H54 (cell line): ENCODE results near the gene FHOD3.
"Not testable (repeated sequence)": the region's sequence is repeated elsewhere in the genome, so short reads cannot be mapped to it uniquely, and the experiment has no call there.

Experiments used
- DNase-seq: peaks from one replicate; pipeline ENCODE4 v3.0.0; 2011; ENCODE audit warnings: low spot score, mixed read lengths; ENCODE audit not compliant: insufficient read length
- FAIRE-seq: peaks from 3 replicates; lab custom pipeline; 2011; peaks lifted over from hg19 to GRCh38; lab: Jason Lieb, UNC
- POLR2A ChIP-seq: IDR thresholded peaks from 2 replicates; pipeline ENCODE4 v1.6.1; 2011; ENCODE audit warnings: low read depth, mild to moderate bottlenecking, low read length

Gene FHOD3

DNA sequence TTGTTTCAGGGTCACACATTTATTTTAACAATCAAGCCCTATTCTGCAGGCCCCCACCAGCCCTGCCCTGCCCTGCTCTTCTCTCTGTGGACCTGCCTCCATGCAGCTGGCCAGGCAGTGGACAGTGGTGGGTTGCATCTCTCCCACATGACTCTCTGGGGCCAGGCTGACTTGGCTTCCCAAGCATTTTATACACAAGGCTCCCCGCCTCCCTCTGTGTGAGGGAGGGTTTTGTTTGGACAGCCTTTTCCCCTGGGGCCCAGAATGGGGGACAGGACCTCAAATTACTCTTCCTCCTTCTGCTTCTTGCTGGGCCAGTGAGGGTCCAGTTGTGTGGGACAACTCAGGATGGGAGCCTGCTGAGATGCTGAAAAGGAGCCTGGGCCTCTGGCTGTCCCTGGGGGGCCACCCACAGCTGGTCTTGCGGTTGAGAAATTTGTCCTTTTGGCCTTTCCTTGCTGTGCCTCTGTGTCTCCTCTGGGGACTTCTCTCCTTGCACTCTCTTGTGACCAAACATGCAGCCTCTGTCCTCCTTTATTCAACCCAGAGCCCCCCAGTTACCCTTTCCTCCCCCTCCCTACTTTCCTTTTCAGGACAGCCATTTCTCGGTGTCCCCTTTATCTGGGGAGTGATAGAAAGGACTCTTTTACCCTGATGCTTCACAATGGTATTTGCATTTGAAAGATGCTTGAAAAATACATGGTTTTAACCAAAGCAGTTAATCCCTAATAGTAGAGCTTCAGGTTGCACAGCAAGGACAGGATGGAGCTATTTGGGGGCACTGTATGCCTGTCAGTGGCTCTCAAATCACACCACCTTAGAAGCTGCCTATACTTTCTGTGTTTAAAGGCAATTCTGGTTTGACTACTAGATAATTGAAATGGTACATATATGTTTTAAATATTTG lies 151.1 kb downstream of the FHOD3 start:
- FAIRE-seq = no peak
- no peak for DNase-seq
- TF ChIP-seq POLR2A = no peak

DNA sequence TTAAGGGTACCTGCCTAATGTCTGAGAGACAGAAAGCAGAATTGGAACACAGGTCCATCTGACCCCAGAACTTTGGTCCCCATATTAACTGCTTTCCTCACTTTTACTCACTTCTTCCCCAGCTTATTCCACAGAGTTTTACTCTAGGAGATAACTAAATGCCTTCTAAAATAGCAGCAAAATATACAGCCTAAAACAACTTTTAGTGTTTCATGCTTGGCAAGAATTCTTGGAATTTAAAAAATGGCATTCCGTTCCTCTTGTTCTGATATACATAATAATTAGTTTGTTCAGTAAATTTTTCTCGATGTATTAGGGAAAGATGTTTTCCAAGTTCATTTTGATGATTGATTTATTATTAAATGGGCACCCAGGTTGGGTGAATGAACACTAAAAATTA lies 151.9 kb downstream of the FHOD3 start:
- no peak for TF ChIP-seq POLR2A
- no peak for DNase-seq
- FAIRE-seq = no peak

GRCh38 chr18:36450264-36450663 lies 152.8 kb downstream of the FHOD3 start:
- no peak for FAIRE-seq
- no peak for DNase-seq
- TF ChIP-seq POLR2A = no peak

DNA sequence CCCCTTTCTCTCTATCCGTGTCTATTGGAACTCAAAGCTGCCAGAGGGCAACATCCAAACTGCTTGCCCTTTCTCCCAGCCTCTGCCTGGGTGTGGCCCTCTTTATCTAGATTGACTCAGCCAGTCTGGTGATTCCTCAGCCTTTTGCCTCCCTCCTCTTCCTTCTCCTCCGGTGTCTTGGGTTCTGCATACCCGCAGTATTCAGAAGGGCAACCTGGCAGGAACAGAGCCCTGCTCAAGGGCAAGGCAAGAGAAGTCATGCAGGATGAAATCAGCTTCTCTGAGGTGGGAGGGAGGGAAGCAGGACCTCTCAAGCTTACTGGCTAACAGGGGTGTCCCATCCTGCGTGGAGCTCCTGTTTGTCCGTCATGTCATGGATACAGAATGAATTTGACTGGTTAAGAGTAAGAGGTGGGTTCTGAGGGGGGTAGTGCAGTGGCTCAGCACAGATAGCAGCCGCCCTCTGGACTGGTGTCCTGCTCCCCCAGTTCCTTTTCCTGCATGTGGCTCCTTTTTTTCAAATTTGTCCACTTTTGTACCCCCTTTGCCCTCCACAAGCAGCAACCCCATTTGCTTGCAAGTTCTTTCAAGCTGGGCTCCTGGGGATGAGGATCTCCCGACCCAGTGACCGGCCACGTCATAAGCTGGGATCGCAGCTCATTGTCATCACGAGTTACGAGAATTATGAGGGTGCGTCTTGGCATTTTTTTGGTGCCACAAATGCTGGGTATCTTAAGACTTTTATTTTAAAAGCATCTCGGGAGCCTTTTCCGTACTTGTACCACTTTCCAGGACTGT lies 154.1 kb downstream of the FHOD3 start:
- no peak for TF ChIP-seq POLR2A
- DNase-seq (peak; percentile 15), FAIRE-seq (peak; percentile 61)

DNA sequence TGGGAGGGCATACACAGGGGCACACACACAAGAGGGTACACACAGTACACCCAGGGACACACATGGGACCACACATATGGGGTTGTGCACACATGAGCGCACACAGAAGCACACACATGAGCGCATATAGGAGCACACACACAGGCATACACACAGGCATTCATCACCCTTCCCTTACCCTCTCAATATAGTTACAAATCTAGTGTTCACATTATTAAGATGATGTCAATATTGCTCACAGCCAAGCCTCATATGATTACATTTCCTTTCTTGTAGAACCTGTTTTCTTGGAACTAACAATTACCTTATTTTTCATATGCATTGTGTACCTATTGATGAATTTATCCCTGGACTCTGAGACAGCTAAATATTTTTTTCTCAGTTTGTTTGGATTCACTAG lies 156.7 kb downstream of the FHOD3 start:
- TF ChIP-seq POLR2A = no peak
- FAIRE-seq = no peak
- DNase-seq = no peak

DNA sequence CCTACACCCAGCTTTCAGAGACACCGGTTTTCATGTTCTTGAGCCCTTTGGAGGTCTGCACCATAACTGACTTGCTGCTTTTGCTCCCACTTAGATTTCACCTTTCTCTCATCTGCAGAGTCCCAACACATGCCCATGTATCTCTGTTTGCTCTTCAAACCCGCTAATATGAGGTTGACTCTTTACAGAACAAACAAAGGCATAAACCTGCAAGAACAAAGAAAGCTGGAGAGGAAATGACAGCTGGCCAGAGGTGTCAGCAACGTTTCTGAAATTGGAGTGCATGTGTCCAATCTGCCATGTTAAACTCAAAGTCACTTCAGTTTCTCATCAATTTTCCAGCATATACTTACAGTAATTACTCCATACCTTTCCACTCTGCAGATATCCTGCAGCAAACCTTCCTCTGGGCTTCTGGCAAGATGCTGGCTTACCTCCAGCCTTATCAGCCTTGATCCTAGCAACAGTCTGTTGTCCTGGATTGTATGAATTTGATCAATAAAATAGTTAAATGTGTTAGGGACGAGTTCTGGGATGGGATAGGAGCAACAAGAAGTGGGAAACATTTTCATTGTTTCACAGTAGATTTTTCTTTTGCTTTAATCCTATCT lies 157.4 kb downstream of the FHOD3 start:
- no peak for TF ChIP-seq POLR2A
- FAIRE-seq (no peak), DNase-seq (no peak)

- FAIRE-seq (no peak), DNase-seq (no peak)
- TF ChIP-seq POLR2A = no peak
Observed at GRCh38 chr18:36455931-36456330, 158.4 kb downstream of the FHOD3 start.

- TF ChIP-seq POLR2A = no peak
- FAIRE-seq (no peak), DNase-seq (no peak)
Observed at GRCh38 chr18:36456622-36457021, 159.1 kb downstream of the FHOD3 start.

DNA sequence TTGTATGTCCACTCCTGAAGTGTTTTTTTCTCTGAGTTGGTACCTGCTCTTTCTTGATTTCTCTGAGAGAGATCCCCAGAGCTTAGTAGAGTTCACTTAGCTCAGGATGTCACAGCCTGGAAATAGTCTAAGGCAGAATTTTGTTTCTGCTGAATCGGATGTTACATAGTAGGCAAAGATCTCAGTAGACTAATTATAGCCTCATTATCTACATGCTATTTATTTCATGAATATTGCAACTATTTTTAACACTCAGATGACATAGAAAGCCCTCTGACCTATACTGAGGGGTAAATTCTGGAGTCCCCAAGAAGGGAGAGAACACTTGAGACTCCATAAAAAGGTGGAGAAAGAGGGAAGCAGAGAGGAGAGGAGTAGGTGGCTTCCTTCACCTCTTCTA lies 160.2 kb downstream of the FHOD3 start:
- TF ChIP-seq POLR2A = no peak
- DNase-seq (no peak), FAIRE-seq (no peak)

DNA sequence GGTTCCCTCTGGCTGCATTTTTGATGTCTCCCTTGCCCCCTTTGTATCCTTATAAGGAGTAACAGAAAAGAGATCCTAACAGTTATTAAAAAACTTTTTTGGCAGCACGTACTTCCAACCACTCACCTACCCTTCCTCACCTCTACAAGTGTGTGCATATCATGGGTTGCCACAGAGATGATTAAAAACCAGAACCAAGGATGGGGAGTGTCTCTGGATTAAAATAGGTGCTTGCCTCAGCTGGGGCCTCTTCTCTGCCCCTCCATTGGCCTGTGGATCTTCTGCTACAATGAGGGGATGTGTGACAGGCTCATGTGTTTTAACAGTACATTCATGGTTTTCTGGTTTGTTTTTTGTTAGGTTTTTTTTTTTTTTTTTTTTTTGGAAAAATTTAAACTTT lies 160.8 kb downstream of the FHOD3 start:
- no peak for FAIRE-seq

DNA sequence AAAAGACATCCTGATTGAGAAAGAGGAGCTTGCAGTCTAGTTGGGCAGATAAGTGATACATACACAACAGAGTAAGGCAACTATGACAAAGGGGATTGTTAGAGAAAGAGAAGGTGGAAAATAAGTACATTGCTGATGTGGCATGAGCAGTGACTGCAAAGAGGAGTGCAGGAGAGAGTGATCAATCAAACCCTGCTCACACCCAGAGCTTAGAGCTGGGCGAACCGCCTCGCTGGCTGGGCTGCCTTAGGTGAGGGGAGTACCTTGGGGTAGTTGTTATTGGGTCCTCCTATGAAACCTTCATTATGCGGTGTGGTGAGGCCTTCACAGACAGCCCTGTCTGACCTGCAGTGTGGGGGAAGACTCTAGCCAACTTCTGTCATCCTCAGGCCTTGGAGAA lies 161.7 kb downstream of the FHOD3 start:
- FAIRE-seq (no peak), DNase-seq (no peak)
- no peak for TF ChIP-seq POLR2A

More for the DNA sequence above, 160.8 kb downstream of the FHOD3 start:
- no peak for DNase-seq
- no peak for TF ChIP-seq POLR2A

GRCh38 chr18:36459786-36460185 lies 162.3 kb downstream of the FHOD3 start:
- FAIRE-seq = no peak
- no peak for TF ChIP-seq POLR2A

DNA sequence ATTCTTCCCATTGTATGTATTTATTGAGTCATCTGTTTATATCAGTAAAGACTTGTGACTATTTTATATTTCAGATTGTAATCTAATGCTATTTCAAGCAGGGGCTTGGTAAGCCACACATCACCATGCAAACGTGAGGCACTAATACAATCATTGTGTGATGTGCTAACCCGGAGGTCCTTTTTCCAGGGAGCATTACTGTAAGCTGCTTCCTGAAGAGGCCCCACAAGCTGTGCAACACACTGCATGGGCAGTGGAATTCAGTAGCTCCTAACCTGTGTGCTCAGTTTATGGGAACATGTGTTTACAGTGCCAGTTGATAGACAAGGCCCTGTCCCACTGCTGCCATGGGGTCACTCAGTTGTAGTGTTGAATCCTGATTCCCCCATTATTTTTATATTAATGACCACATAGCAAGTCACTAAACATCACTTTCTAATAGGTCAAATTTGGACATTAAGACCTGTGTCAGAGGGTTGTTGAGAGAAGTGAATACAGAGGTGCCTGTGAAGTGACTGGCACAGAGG lies 162.9 kb downstream of the FHOD3 start:
- DNase-seq (no peak), FAIRE-seq (no peak)
- TF ChIP-seq POLR2A = no peak

More at GRCh38 chr18:36459786-36460185, 162.3 kb downstream of the FHOD3 start:
- no peak for DNase-seq

DNA sequence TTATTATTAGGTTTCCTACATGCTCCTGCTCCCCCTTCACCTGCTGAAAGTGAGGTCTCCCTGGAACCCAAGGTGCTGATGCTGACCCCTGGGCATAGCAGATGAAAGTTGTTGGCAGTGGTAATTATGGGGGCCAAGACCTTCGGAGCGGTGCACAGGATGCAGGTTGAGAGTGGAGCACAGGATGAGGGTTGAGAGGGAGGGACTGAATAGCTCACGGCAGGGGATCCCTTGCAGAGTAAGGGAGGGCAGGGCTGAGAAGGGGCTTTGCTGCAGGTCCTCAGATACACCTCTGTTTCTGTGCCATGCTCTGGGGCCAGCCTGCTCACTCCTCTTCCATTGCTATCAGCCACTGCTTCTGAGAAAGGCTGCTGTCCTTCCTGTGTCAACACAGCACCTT lies 163.3 kb downstream of the FHOD3 start:
- FAIRE-seq (no peak), DNase-seq (no peak)
- no peak for TF ChIP-seq POLR2A

DNA sequence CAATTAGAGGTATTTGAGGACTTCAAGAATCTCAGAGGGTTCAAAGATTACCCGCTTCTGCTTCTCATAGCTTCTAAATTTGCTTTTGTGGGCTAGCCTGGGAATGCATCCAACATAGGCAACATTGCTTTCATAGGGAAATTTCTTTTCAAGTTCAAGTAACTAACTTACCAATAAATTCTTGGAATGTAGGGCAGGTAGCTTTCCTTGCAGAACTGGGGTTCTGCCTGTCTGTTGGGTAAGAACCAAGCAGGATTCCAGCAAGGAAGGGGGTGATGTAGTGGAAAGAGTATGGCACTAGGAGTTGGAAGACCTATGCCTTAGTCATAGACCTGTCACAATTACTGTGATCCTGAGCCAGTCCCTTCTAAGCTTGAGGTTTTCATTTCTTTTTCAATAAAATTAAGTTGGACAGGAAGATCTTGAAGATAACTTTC lies 164.1 kb downstream of the FHOD3 start:
- no peak for DNase-seq
- TF ChIP-seq POLR2A = no peak
- FAIRE-seq = no peak

DNA sequence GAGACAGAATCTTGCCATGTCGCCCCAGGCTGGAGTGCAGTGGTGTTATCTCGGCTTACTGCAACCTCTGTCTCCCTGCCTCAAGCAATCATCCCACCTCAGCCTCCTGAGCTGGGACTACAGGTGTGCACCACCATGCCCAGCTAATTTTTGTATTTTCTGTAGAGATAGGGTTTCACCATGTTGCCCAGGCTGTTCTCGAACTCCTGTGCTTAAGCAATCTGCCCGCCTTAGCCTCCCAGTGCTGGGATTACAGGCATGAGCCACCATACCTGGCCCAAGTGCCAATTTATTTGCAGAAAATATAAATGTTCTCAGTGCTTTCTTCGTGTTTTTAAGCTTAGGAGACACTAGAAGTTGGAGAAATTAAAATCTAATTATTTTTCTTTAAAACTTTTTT lies 166.0 kb downstream of the FHOD3 start:
- DNase-seq, FAIRE-seq: not testable (repeated sequence)
